ENCODE data around the gene FBXO7.

DNA sequence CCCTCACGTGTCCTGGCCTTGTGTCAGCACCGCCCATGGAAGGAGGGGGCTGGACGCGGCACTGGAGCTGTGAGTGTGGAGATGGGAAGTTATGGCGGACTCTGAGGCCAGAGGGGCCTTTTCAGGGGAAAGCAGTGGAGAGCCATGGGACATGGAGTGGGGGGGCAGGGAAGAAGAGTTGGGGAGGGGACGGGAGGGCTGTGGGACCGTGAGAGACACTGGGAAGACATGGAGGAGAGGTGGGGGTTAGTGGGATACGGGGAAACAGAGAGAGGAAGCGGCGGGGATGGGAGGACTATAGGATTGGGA lies 58.2 kb downstream of the FBXO7 start:
- TF ChIP-seq POLR2AphosphoS5 (IDR thresholded peaks at IDR 0.05; ENCODE audit: borderline replicate concordance, low read depth, low read length) (no peak), EZH2 (IDR thresholded peaks at IDR 0.05) (no peak)

All from SK-N-MC (cell line).